OCI-LY3 (cell line): Measurements from ENCODE around the gene FOXL1.

Experiments used
- EZH2phosphoT487 ChIP-seq: fragments of 200-600 bp; shearing (Covaris generic); IDR thresholded peaks from 2 replicates; pipeline ENCODE4 v1.6.1; 2018; ENCODE audit warnings: antibody characterized with exemption, mixed run types, low read depth
- TF ChIP-seq, protein P1 (sequence below): fragments of 200-600, 300-600 bp; sonication (generic); IDR thresholded peaks from 2 replicates; pipeline ENCODE4 v1.5.1; 2014; ENCODE audit warnings: antibody characterized with exemption, low read length, low read depth

DNA sequence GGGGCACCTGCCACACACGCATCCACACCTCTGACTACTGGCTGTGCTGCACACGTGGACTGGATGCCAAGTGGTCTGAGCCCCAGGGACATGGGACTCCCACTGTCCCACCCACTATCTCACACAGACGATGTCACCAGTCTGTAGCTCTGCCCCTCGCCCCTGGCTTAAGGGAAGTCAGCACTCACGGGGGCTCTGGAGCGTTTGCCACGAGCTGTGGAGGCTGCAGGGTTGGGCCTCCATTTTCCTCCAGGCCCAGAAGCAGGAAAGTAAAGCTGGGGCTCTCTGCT, 45.9 kb upstream of the FOXL1 start:
- TF ChIP-seq, protein P1, sequence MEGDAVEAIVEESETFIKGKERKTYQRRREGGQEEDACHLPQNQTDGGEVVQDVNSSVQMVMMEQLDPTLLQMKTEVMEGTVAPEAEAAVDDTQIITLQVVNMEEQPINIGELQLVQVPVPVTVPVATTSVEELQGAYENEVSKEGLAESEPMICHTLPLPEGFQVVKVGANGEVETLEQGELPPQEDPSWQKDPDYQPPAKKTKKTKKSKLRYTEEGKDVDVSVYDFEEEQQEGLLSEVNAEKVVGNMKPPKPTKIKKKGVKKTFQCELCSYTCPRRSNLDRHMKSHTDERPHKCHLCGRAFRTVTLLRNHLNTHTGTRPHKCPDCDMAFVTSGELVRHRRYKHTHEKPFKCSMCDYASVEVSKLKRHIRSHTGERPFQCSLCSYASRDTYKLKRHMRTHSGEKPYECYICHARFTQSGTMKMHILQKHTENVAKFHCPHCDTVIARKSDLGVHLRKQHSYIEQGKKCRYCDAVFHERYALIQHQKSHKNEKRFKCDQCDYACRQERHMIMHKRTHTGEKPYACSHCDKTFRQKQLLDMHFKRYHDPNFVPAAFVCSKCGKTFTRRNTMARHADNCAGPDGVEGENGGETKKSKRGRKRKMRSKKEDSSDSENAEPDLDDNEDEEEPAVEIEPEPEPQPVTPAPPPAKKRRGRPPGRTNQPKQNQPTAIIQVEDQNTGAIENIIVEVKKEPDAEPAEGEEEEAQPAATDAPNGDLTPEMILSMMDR, result no peak
- TF ChIP-seq EZH2phosphoT487, result no peak
